ACHN (cell line): ENCODE measurements around the gene POLR2C.

ENCODE experiments used
- DNase-seq: peaks from one replicate; pipeline ENCODE4 v3.0.0-alpha.2; 2015
- in situ Hi-C: cut with HindIII; loops from 2 replicates; pipeline ENCODE4 v1.10.0; 2017; ENCODE audit warnings: low sequenced_read_pairs, low pct_ligation_motif_present, low pct_unique_long_range_greater_than_20kb

Gene POLR2C

GRCh38 chr16:57513371-57514102, 51.1 kb downstream of the POLR2C start:
- DNase-seq, result peak; percentile 50
- in situ Hi-C loops, result no loop called here

- no peak for DNase-seq
- in situ Hi-C loops, result no loop called here
Observed at GRCh38 chr16:57514371-57514770, 51.9 kb downstream of the POLR2C start.

GRCh38 chr16:57514791-57515600, 52.5 kb downstream of the POLR2C start:
- in situ Hi-C loops, result no loop called here
- DNase-seq, result no peak

- no peak for DNase-seq
- in situ Hi-C loops, result no loop called here
Observed at GRCh38 chr16:57516176-57516725, 53.8 kb downstream of the POLR2C start.

- in situ Hi-C loops, result no loop called here
- no peak for DNase-seq
Observed at GRCh38 chr16:57516773-57517172, 54.3 kb downstream of the POLR2C start.

- DNase-seq, result no peak
- in situ Hi-C loops, result no loop called here
Observed at GRCh38 chr16:57517397-57518367, 55.2 kb downstream of the POLR2C start.

GRCh38 chr16:57518520-57518919, 56.0 kb downstream of the POLR2C start:
- no peak for DNase-seq
- in situ Hi-C loops, result no loop called here

GRCh38 chr16:57518922-57519321, 56.4 kb downstream of the POLR2C start:
- in situ Hi-C loops, result no loop called here
- no peak for DNase-seq

- in situ Hi-C loops, result no loop called here
- peak; percentile 79 for DNase-seq
Observed at GRCh38 chr16:57519796-57520360, 57.4 kb downstream of the POLR2C start.
